Endothelial cell of umbilical vein (primary cell): ENCODE results near the gene PSMD9. TPM values are rescaled to one million over a fixed set of nuclear protein-coding genes. Genes with fewer than 3 reads are reported as not detected.
"Not testable (repeated sequence)": the region's sequence is repeated elsewhere in the genome, so short reads cannot be mapped to it uniquely, and the experiment has no call there.

Source experiments
- BruUV-seq: library from RNA; stranded (reverse); fragments of 400-500 nt; replicated peaks from 2 replicates; lab custom pipeline; 2021; lab: Mats Ljungman, UMichigan
- CTCF ChIA-PET: fragments of 300-600, 350-600 bp; sonication (Branson Sonifier 250); formaldehyde crosslinking; loops from one replicate; lab custom pipeline; 2021; ENCODE audit warnings: antibody characterized with exemption, inconsistent platforms; lab: Charles Lee
- POLR2A ChIA-PET: fragments of 300-600, 350-600 bp; sonication (Branson Sonifier 250); formaldehyde crosslinking; loops from one replicate; lab custom pipeline; 2021; ENCODE audit warnings: antibody characterized with exemption, inconsistent platforms; lab: Charles Lee
- DNase-seq: peaks from one replicate; pipeline ENCODE4 v3.0.0-alpha.2; 2011; ENCODE audit warnings: low read depth, low spot score
- FAIRE-seq: peaks from 2 replicates; lab custom pipeline; 2011; peaks lifted over from hg19 to GRCh38; lab: Jason Lieb, UNC
- H2AFZ ChIP-seq: 2 replicates; pipeline ENCODE4 v1.6.0; 2012; ENCODE audit warnings: low read depth, low read length, control low read depth, inconsistent platforms
- H3K27ac ChIP-seq: 2 replicates; pipeline ENCODE4 v1.5.1; 2011; ENCODE audit warnings: low read depth, mild to moderate bottlenecking, control low read depth, low read length, moderate library complexity; ENCODE audit not compliant: insufficient read depth
- H3K27me3 ChIP-seq, 2 experiments: 2 replicates each; pipeline versions ENCODE4 v1.6.0 to v1.6.1; 2011; ENCODE audit warnings: low read length in 2 of 2, mixed read lengths in 1 of 2; ENCODE audit not compliant: control insufficient read depth in 2 of 2, insufficient read depth in 2 of 2
- H3K36me3 ChIP-seq, 2 experiments: 2 replicates in 1 of 2; 3 replicates in 1 of 2; pipeline ENCODE4 v1.5.1; 2011; ENCODE audit warnings: low read length in 2 of 2, mild to moderate bottlenecking in 1 of 2, moderate library complexity in 1 of 2; ENCODE audit not compliant: control insufficient read depth in 2 of 2, insufficient read depth in 2 of 2; ENCODE audit errors: extremely low read depth in 1 of 2
- H3K4me1 ChIP-seq: 3 replicates; pipeline ENCODE4 v1.5.1; 2011; ENCODE audit warnings: mild to moderate bottlenecking, low read length; ENCODE audit not compliant: control insufficient read depth, insufficient read depth; ENCODE audit errors: extremely low read depth
- H3K4me2 ChIP-seq: 2 replicates; pipeline ENCODE4 v1.6.1; 2011; ENCODE audit warnings: low read length, control low read depth, mixed read lengths; ENCODE audit not compliant: insufficient read depth
- H3K4me3 ChIP-seq, 3 experiments: fragments of 200-600 bp in 1 of 3; sonication (generic), shearing (Covaris generic) in 1 of 3; replicated peaks in 1 of 3; 2 replicates each; pipeline ENCODE4 v1.5.1; 2011 to 2016; ENCODE audit warnings: control low read depth in 3 of 3, low read length in 3 of 3, mild to moderate bottlenecking in 2 of 3, inconsistent platforms in 1 of 3, low read depth in 1 of 3, moderate library complexity in 1 of 3; ENCODE audit not compliant: insufficient read depth in 1 of 3
- H3K79me2 ChIP-seq: 2 replicates; pipeline ENCODE4 v1.6.0; 2012; ENCODE audit warnings: low read length, inconsistent platforms; ENCODE audit not compliant: control insufficient read depth, insufficient read depth
- H3K9ac ChIP-seq: replicated peaks from 2 replicates; pipeline ENCODE3; 2011; ENCODE audit warnings: low read length, control low read depth; ENCODE audit not compliant: insufficient read depth; ENCODE audit errors: extremely low read depth
- H3K9me1 ChIP-seq: replicated peaks from 3 replicates; pipeline ENCODE4 v1.6.0; 2011; ENCODE audit warnings: mild to moderate bottlenecking, low read length; ENCODE audit not compliant: control insufficient read depth, insufficient read depth; ENCODE audit errors: extremely low read depth
- H3K9me3 ChIP-seq: replicated peaks from 2 replicates; pipeline ENCODE4 v1.5.1; 2012; ENCODE audit warnings: low read length, inconsistent platforms; ENCODE audit not compliant: control insufficient read depth, insufficient read depth
- H4K20me1 ChIP-seq: replicated peaks from 2 replicates; pipeline ENCODE3; 2011; ENCODE audit warnings: mild to moderate bottlenecking, low read length; ENCODE audit not compliant: control insufficient read depth, insufficient read depth; ENCODE audit errors: extremely low read depth
- CTCF ChIP-seq, 2 donors: IDR thresholded peaks; 1 replicate in 1 of 2; 2 replicates in 1 of 2; pipeline ENCODE4 v1.5.1; 2011; ENCODE audit warnings: low read length in 2 of 2, mild to moderate bottlenecking in 2 of 2, moderate library complexity in 2 of 2, control low read depth in 1 of 2, inconsistent platforms in 1 of 2, low read depth in 1 of 2; ENCODE audit not compliant: insufficient read depth in 1 of 2; ENCODE audit errors: extremely low read depth in 1 of 2
- EZH2 ChIP-seq: IDR thresholded peaks from 2 replicates; pipeline ENCODE4 v1.6.1; 2012; ENCODE audit warnings: borderline replicate concordance, low read depth, mild to moderate bottlenecking, moderate library complexity, low read length, inconsistent platforms; ENCODE audit not compliant: severe bottlenecking
- FOS ChIP-seq: IDR thresholded peaks from 2 replicates; pipeline ENCODE4 v1.6.1; 2011; ENCODE audit warnings: mild to moderate bottlenecking, low read length, moderate library complexity, borderline replicate concordance; ENCODE audit not compliant: insufficient read depth
- GATA2 ChIP-seq: IDR thresholded peaks from 2 replicates; pipeline ENCODE4 v1.7.0; 2011; ENCODE audit warnings: low read depth, mild to moderate bottlenecking, moderate library complexity, mixed read lengths, low read length; ENCODE audit not compliant: insufficient read length, insufficient read depth
- JUN ChIP-seq: IDR thresholded peaks from 2 replicates; pipeline ENCODE4 v1.6.1; 2011; ENCODE audit warnings: borderline replicate concordance, low read depth; ENCODE audit not compliant: insufficient read length, insufficient read depth
- MAX ChIP-seq: IDR thresholded peaks from 2 replicates; pipeline ENCODE4 v1.6.1; 2011; ENCODE audit not compliant: insufficient read depth, insufficient read length
- MYC ChIP-seq: IDR thresholded peaks from one replicate; pipeline ENCODE4 v1.6.1; 2011; ENCODE audit warnings: mild to moderate bottlenecking, low read depth, low read length
- POLR2A ChIP-seq: IDR thresholded peaks from 2 replicates; pipeline ENCODE4 v1.6.1; 2012; ENCODE audit warnings: low read depth, mild to moderate bottlenecking, control low read depth, low read length
- POLR2AphosphoS5 ChIP-seq: IDR thresholded peaks from 2 replicates; pipeline ENCODE4 v1.6.1; 2012; ENCODE audit warnings: low read depth, mild to moderate bottlenecking, control low read depth, low read length, moderate library complexity; ENCODE audit not compliant: insufficient read depth
- dilution Hi-C: fragments of 300-500 bp; cut with MboI; formaldehyde crosslinking; loops from one replicate; pipeline ENCODE4 v1.15.0; 2019; ENCODE audit warnings: low sequenced_read_pairs; ENCODE audit not compliant: extremely low pct_ligation_motif_present
- intact Hi-C: fragments of 100-400 bp; cut with micrococcal nuclease; formaldehyde crosslinking; loops from one replicate; pipeline ENCODE4 v1.10.0; 2022
- polyA plus RNA-seq, 4 experiments: library from polyadenylated mRNA; depleted of rRNA in 3 of 4; stranded (reverse) in 3 of 4; unstranded in 1 of 4; fragments of >200 nt; gene quantifications; 2 replicates each; pipeline versions ENCODE4 v1.2.1 to v1.2.3, GENCODE V29; 2011 to 2012; ENCODE audit warnings: missing spikeins in 1 of 4
- total RNA-seq: library from RNA; stranded (reverse); gene quantifications from 2 replicates; pipeline ENCODE4 v1.2.3, GENCODE V29; 2021

The PSMD9 gene
- total and polyA plus RNA-seq, 2 donors (not counting 3 experiments of a cell fraction or from before 2014, with no cell fraction given), result 69.2 to 118 TPM

DNA sequence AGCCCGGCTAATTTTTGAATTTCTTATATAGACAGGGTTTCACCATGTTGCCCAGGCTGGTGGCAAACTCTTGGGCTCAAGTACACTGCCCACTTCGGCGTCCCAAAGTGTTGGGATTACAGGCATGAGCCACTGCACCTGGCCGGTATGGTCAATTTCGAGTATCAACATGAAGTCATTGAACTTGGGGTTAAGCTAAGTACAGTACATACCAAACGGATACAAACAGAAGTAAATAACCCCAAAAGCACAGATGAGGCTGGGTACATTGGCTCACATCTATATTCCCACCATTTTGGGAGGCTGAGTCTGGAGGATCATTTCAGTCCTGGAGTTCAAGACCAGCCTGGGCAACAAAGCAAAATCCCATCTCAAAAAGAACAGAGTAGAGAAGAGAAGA, 13.0 kb upstream of the PSMD9 start:
- FAIRE-seq (no peak), DNase-seq (no peak)
- H3K9me1 ChIP-seq, result no peaks in the 10 kb centered on the region
- TF ChIP-seq EZH2, result no peak
- no peak for TF ChIP-seq MYC
- TF ChIP-seq GATA2, result no peak
- TF ChIP-seq POLR2AphosphoS5, result no peak
- no peak for TF ChIP-seq FOS
- no peak for TF ChIP-seq MAX
- TF ChIP-seq CTCF (IDR thresholded peaks at IDR 0.05; ENCODE audit: extremely low read depth in 1 of 2, insufficient read depth in 1 of 2, low read depth in 1 of 2, low read length in 2 of 2), result no peak
- TF ChIP-seq JUN, result no peak
- no peak for TF ChIP-seq POLR2A
- H2AFZ ChIP-seq, result no peak overlapping the region
- intact Hi-C loops (no loop called here), dilution Hi-C loops (no loop called here)
- no peak overlapping the region for H3K9ac ChIP-seq
- no peaks in the 10 kb centered on the region for H3K4me1 ChIP-seq
- no peaks in the 10 kb centered on the region for H4K20me1 ChIP-seq
- BruUV-seq, result no TSS peak
- no peaks in the 10 kb centered on the region for H3K9me3 ChIP-seq
- CTCF ChIA-PET, result interaction anchor here (1.6 kb wide), 1 partner anchor 31 kb away, joined by 3 read pairs; no protein-coding TSS in a partner anchor
- H3K4me2 ChIP-seq, result no peak overlapping the region
- no peaks in the 10 kb centered on the region for H3K36me3 ChIP-seq
- H3K4me3 ChIP-seq, result no peak overlapping the region
- H3K27ac ChIP-seq, result no peak overlapping the region
- H3K79me2 ChIP-seq, result no peaks in the 10 kb centered on the region
- POLR2A ChIA-PET, result no interaction called here
- H3K27me3 ChIP-seq, result no peaks in the 10 kb centered on the region

DNA sequence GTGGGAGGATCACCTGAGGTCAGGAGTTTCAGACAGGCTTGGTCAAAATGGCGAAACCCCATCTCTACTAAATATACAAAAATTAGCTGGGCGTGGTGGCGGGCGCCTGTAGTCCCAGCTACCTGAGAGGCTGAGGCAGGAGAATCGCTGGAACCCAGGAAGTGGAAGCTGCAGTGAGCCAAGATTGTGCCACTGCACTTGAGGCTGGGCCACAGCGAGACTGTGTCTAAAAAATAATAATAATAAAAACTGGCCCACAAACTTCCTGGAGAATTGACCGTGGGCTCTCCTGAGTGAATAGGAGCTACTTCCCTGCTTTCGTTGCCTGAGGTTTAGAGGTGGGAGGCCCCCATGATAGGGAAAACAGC, 12.5 kb upstream of the PSMD9 start:
- H4K20me1 ChIP-seq, H3K27ac ChIP-seq, H3K27me3 ChIP-seq, H3K9me3 ChIP-seq, intact Hi-C loops, H3K9me1 ChIP-seq, H3K36me3 ChIP-seq, BruUV-seq, H3K4me1 ChIP-seq, H3K79me2 ChIP-seq, H2AFZ ChIP-seq, POLR2A ChIA-PET, FAIRE-seq, DNase-seq, H3K4me3 ChIP-seq, H3K4me2 ChIP-seq, H3K9ac ChIP-seq, dilution Hi-C loops: not testable (repeated sequence)
- CTCF ChIA-PET, result interaction anchor here (0.7 to 1.6 kb wide), 2 partner anchors 32 to 64 kb away, joined by 3 read pairs; no protein-coding TSS in a partner anchor
